ENCODE measurements around the gene SLX9. TPM values are rescaled to one million over a fixed set of nuclear protein-coding genes. Genes with fewer than 3 reads are reported as not detected.

SLX9 gene
- total RNA-seq, 1 experiment from 2014 or later, result 26.8 TPM

DNA sequence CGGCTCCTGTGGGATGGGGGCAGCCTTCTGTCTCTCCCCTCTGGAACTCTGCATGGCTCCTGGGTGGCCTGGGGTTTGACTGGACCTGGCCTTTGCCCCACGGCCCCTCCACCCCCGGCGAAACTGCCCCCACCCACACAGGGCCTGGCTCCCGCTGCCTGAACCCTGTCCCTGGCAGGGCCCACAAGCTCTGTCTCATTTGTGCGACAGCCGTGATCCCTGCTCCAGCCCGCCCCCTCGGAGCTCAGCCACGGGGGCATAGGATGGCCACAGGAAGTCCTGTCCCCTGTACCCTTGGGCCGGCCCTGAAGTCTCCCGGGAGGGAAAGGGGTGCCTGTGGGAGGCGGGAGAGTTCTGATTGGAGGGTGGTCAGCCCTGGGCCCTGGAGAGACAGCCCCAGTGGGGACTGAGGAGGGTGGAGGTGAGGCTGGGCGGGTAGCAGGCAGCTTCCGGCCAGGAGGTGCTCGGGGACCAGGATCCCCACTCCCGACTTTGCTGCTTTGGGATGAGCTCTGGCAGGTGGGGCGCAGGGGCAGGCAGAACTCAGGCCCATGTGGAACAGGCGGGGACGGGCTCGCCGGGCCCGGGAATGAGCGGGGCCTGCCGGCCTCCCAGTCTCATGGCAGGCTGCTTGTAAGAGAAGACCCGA, 45.1 kb downstream of the SLX9 start:
- H3K4me1 ChIP-seq, result peaks cover 42% of the 10 kb centered on the region
- no peaks in the 10 kb centered on the region for H3K36me3 ChIP-seq
- H3K27me3 ChIP-seq, result no peaks in the 10 kb centered on the region
- peak overlapping the region; percentile 6; the same call in 1 of the 2 replicates for H3K27ac ChIP-seq
- DNase-seq, result peak; percentile 52 to 56
- no peaks in the 10 kb centered on the region for H3K9me3 ChIP-seq (replicated peaks)
- H3K4me3 ChIP-seq, result peak overlapping the region; percentile 11; the same call in 1 of the 2 replicates

DNA sequence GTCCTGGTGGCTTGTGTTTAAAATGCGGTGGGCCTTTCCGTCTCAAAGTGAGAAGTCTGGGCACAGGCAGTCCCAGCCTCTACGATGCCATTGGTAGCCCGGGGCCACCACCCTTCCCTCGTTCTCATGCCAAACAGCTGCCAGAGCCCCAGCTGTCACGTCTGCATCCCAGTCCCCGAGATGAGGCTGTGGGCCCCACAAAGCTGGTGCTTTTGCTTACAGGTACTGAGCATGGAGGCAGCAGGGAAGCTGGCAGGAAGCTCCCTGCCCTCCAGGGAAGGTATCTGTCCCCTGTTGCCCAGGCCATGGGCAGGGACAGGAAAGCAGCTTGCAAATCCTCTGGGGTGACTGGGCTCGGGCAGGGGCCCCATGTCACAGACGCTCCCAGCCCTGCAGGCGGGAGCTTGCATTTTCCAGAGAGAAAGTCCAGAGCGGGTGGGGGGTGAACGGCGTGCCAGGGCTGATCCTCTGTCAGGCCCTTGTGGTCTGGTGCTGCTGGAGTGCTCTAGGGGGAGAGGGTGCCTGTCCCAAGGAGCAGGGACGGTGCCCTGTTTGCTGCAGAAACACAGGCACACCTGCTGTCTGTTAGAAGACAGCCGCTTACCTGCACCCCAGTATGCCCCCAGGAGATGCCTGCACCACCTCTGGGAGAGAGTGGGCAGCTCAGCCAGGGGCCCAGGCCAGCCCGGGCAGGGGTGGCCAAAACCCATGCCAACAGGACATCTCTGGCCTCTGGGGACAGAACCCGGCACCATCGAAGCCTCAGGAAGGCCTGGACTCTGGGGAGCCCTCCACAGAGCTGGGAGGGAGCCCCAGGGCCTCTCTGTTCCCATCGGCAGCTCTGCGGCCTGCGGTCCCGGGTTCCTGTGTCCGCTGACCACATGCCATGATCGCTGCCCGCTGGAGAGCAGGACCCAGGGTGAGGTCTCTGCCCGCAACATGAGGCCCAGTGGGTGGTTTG, 45.9 kb downstream of the SLX9 start:
- H3K4me1 ChIP-seq, result peaks cover 42% of the 10 kb centered on the region
- no peak overlapping the region for H3K4me3 ChIP-seq
- H3K27me3 ChIP-seq, result no peaks in the 10 kb centered on the region
- peak; percentile 40 to 44 for DNase-seq
- no peak overlapping the region; the same call in 1 of the 2 replicates for H3K27ac ChIP-seq
- H3K9me3 ChIP-seq (replicated peaks), result no peaks in the 10 kb centered on the region
- no peaks in the 10 kb centered on the region for H3K36me3 ChIP-seq

DNA sequence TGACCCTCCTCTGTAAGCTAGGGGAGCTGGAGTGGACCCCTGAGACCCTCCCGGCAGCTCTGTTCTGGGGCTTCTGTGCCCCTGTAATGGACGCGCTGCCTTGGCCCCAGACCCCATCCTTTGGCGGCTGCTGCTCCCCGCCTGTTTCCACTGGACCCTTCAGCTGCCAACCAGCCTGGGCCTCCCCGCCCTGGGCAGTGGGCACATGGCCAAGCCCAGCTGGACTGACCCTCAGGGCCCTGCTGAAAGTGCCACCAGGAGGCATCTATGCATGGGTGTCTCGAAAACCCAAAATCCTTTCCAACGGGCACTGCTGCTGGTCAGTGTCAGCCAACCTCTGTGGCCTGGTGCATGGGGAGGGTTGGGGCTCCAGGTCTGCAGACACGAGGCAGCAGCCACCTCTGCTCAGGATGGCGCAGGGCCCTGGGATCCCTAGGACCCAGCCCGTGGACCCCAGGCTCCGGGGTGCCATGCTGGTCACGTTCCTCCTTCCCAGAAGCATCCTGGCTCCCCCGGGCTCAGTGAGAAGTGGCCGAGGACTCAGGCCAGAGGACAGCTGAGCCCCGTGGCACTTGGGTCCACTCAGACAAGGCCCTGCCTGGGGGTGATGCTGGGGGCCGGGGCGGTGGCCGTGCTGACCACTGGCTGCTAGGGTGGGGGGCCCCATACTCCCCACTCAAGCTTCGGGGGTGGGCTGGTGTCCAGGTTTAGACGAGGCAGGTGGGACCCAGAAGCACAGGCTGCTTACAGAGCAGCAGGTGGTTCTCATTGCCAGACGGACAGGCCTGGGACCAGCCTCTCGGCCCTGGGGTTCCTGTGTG, 46.9 kb downstream of the SLX9 start:
- H3K36me3 ChIP-seq, result no peaks in the 10 kb centered on the region
- H3K9me3 ChIP-seq (replicated peaks), result no peaks in the 10 kb centered on the region
- H3K27me3 ChIP-seq, result no peaks in the 10 kb centered on the region
- no peak overlapping the region for H3K27ac ChIP-seq
- DNase-seq, result no peak
- H3K4me1 ChIP-seq, result peaks cover 42% of the 10 kb centered on the region
- no peak overlapping the region for H3K4me3 ChIP-seq

DNA sequence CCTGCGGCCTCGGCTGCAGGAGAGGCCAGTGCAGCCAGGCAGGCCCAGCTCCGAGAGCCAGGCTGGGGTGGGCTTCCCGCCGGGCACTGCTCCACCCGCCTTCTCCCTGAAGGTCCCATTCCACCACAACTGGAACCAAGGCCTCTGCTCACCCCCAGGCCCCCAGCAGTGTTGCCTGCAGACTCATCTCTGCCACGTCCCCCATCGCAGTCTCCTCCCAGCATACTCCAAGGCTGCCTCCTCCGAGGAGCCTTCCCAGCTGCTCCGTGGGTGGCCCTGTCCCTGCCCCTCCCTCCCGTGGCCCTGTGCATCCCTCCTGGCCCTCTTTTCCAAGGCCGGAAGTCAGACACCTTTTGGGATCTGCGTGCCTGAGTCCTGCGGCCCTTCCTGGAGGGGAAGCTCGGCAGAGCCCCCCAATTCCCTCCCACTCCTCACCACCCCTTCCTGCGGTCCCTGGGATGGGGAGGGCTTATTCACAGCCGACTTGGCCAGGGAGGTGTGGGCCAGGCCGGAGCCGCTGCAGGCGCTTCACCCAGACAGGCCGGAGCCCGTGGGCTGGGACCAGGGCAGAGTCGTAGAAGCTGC, 47.6 kb downstream of the SLX9 start:
- Histone ChIP-seq H3K4me3 (no peak overlapping the region), H3K9me3 (replicated peaks) (no peaks in the 10 kb centered on the region), H3K27me3 (no peaks in the 10 kb centered on the region), H3K4me1 (peaks cover 48% of the 10 kb centered on the region), H3K27ac (no peak overlapping the region), H3K36me3 (no peaks in the 10 kb centered on the region)
- no peak for DNase-seq

DNA sequence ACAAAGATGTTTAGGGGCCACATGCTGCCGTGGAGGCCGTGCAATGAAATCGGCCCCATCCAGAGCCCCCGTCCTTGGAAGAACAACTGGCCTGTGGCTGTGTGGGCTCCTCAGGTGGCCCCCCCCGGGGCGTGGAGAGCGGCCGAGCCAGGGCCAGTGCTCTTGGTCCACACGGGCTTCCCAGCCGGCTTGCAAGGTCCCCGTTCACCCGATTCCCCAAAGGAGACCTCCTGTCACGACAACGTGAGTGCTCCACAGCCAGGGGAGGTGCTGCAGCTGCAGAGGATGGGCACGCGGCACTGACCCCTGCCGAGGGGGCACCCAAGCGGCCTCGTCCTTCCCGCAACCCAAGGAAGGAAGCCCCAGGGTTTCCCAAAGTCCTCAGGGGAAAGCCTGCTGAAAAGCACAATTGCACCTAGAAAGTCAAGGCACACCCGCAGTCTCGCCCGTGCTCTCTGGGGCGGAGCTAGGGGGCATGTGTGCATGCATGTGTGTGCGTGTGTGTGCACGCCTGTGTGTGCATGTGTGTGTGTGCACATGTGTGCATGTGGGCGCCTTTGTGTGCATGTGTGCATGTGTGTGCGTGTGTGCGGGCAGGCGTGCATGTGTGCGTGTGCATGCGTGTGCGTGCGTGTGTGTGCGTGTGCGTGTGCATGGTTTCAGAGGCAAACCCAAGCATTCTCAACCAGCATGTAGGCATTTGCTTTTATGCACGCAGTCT, 48.2 kb downstream of the SLX9 start:
- peaks cover 42% of the 10 kb centered on the region for H3K4me1 ChIP-seq
- no peaks in the 10 kb centered on the region for H3K9me3 ChIP-seq (replicated peaks)
- no peak for DNase-seq
- no peak overlapping the region for H3K27ac ChIP-seq
- H3K27me3 ChIP-seq, result no peaks in the 10 kb centered on the region
- H3K4me3 ChIP-seq, result no peak overlapping the region
- no peaks in the 10 kb centered on the region for H3K36me3 ChIP-seq

DNA sequence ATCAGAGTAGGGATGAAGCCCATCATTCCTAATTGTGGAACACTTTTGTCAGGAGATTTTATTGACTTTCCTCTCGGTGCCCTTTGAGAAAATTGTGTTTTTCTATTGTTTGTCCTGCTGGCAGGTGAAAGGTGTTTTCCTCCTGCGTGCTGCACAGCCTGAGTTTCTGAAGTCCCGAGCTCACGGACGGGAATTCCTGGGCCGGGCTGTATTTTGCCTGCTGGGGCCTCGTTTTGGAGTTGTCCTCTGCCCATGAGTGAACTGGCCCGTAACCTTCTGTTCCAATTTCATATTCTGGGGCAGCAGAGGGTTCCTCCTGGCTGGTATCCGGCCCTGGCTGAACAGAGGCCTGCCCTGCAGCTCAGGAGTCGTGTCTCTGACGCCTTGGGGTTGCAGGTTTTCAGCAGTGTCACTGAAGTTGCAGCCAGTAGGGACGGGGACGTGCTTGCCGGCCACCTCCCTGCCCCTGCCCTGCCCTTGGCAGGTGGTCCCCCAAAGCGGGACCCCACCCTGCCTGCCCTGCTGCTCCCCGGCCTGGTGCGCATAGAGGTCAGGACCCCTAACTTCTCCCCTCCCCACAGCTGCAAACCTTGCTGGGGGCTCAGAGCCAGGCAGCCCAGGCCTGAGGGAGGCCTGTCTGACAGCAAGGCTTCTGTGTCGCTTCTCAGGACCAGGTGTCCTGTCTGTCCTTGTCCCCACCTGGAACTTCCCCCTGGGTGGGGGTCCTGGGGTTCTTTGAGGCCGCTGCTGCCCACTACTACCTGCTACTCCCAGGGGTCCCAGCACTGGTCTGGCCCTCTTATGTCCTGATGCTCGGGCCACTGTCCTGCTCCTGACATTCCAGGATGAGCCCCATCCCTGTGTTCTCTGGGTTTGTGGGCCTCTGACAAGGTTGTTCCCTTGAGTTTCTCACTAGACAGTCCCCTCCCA, 49.0 kb downstream of the SLX9 start:
- H3K27me3 ChIP-seq, result no peaks in the 10 kb centered on the region
- H3K4me1 ChIP-seq, result peaks cover 37% of the 10 kb centered on the region
- H3K36me3 ChIP-seq, result no peaks in the 10 kb centered on the region
- no peak overlapping the region for H3K4me3 ChIP-seq
- no peaks in the 10 kb centered on the region for H3K9me3 ChIP-seq (replicated peaks)
- H3K27ac ChIP-seq, result no peak overlapping the region
- DNase-seq, result no peak

DNA sequence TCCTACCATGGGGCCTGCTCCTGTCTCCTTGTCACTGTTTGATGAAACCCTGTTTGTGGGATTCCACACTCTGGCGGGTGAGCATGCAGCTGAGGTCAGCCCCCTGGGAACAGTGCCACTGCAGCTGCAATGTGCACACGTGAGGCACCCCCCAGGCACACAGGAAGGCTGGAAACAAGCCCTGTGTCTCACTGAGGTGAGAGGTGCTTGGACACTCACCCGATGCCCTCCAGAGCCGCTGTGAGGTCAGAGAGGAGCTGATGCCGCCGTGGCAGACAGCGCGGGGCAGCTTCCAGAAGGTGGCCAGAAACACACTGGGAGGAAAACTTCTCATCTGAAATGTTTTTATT, 49.7 kb downstream of the SLX9 start:
- no peak overlapping the region for H3K27ac ChIP-seq

DNA sequence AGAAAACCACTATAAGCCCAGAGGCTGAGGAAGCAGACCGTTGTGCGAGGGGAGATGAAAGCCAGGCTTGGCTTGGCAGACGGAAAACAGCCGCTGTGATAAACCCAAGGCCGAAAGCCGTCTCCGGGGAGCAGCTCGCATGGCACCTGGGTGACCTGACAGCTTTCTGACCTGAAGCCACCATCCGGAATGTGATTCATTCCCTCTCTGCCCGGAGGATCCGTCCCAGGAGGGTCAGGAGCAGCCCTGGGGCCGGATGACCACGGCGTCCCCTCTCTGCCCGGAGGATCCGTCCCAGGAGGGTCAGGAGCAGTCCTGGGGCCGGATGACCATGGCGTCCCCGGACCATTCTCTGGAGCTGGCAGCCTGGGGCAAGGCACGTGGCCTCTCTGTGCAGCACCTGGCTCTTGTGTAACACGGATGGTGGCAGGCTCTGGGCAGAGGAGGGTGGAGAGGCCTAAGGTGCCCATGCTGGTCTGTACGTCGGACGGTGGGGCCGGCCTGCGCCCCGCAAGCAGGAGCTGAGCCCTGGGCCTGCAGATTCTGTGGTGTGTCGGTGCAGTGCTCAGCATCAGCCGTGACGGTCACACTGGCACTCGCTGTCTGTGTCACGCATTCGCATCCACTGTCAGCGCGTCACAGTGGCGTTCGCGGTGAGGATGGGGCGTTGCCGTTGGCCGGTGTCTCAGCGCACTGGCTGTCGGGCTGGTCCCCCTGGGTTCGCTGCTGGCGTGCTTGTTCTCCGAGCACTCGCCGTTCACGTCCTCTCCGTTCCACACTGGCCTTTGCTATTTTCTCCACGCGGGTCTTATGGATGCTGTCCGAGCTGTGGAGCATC, 50.3 kb downstream of the SLX9 start:
- Histone ChIP-seq H3K4me1 (peaks cover 40% of the 10 kb centered on the region), H3K9me3 (replicated peaks) (no peaks in the 10 kb centered on the region), H3K36me3 (no peaks in the 10 kb centered on the region), H3K27ac (no peak overlapping the region), H3K4me3 (no peak overlapping the region), H3K27me3 (no peaks in the 10 kb centered on the region)
- DNase-seq, result no peak

More for the DNA sequence above, 49.7 kb downstream of the SLX9 start:
- Histone ChIP-seq H3K36me3 (no peaks in the 10 kb centered on the region), H3K9me3 (replicated peaks) (no peaks in the 10 kb centered on the region), H3K27me3 (no peaks in the 10 kb centered on the region), H3K4me1 (peaks cover 40% of the 10 kb centered on the region), H3K4me3 (no peak overlapping the region)
- no peak for DNase-seq

DNA sequence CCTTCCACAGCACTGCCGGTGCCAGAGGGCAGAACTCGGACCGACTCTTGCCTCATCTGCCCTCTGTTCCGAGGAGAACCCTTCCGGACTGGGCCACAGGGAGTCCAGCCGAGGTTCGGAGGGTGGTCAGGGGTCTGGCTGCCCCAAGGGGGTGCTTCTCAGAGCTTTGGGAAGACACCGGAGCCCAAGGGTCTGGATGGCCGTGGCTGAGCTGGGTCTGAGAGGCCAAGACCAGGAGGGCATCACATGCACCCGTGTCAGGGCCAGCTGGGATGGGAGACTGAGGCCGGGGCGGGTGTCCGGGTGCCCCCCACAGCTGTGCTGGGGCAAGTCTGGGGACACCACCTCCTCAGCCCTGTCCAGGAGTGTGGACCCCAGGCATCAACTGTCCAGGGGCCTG, 51.1 kb downstream of the SLX9 start:
- no peak overlapping the region for H3K4me3 ChIP-seq
- H3K36me3 ChIP-seq, result no peaks in the 10 kb centered on the region
- H3K27me3 ChIP-seq, result no peaks in the 10 kb centered on the region
- peaks cover 38% of the 10 kb centered on the region for H3K4me1 ChIP-seq
- no peak overlapping the region for H3K27ac ChIP-seq
- no peaks in the 10 kb centered on the region for H3K9me3 ChIP-seq (replicated peaks)
- no peak for DNase-seq

DNA sequence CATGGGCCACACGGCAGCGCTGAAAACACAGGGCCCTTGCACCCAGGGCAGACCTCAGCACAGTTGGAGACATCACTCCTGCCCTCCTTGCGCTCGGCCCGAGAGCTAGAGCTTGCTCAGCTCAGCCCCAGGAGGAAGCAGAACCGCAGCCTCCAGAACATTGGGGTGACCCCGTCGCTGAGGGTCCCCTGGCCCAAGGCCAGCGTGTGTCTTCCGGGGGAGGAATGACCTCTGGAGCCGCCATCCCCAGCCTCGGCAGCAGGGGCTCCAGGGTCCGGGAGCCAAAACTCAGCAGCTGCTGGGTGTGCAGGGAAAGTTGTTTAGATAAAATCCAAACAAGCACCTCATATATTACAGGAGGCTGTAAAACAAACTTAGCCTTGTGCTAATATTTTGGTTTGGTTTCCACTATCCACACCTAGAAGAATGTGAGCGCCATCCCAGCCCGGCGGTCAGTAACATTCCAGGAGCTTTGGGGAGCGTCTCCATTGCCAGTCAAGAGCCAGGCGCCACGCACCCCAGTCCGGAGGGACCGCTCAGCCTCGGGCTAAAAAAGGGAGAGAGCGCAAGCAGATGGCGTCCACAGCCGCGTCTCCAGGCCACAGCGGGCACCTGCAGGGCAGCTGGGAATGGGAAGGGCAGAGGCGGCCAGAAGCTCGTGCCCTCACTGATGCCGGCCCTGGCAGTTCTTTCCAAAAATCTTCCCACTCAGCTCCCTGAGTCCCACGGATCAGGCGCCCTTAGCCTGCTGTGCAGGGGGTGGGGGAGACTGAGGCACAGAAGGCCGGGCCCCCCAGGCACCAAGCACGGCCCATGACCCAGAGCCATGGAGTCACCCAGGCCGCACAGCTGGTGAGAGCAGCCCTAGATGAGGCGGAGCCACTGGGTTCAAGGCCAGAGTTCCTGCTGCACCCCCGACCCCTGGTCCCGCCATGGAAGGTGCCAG, 52.0 kb downstream of the SLX9 start:
- peak; percentile 59 to 68 for DNase-seq
- H3K27me3 ChIP-seq, result no peaks in the 10 kb centered on the region
- H3K4me3 ChIP-seq, result peak overlapping the region; percentile 24
- H3K9me3 ChIP-seq (replicated peaks), result no peaks in the 10 kb centered on the region
- H3K4me1 ChIP-seq, result peaks cover 39% of the 10 kb centered on the region
- no peak overlapping the region for H3K27ac ChIP-seq
- no peaks in the 10 kb centered on the region for H3K36me3 ChIP-seq

DNA sequence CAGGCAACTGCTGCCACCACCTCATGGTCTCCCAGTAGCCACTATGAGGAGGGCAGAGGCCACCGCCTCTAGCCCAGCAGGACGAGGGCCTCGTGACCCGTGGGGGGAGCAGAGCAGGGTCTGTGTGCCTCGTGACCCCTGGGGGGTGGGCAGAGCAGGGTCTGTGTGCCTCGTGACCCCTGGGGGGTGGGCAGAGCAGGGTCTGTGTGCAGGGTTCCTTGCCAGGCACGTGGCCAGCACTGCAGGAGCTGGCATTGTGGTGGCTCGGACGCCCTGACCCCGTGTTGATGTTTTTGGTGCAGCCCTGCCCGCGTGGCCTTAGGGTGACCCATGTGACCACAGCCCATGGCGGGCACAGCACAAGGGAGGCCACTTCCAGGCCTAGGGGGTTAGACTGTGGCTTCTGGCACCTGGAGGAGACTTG, 52.8 kb downstream of the SLX9 start:
- Histone ChIP-seq H3K27ac (no peak overlapping the region), H3K4me1 (peaks cover 42% of the 10 kb centered on the region), H3K9me3 (replicated peaks) (no peaks in the 10 kb centered on the region)

More for the DNA sequence above, 52.8 kb downstream of the SLX9 start:
- Histone ChIP-seq H3K4me3 (no peak overlapping the region), H3K36me3 (no peaks in the 10 kb centered on the region), H3K27me3 (no peaks in the 10 kb centered on the region)
- DNase-seq, result no peak

Data from SJCRH30 (cell line).